Naive B cell (primary cell): ENCODE measurements around the gene CNTN2. TPM values are rescaled to one million over a fixed set of nuclear protein-coding genes. Genes with fewer than 3 reads are reported as not detected.

Experiments
- ATAC-seq, 2 donors: fragments of 150-1000 bp; cut with Tn5 transposase; 2 replicates each; pipeline ENCODE4 v1.10.0; 2021; ENCODE audit warnings: low read depth in 2 of 2, mild to moderate bottlenecking in 2 of 2, moderate library complexity in 2 of 2
- DNase-seq: peaks from one replicate; pipeline ENCODE4 v3.0.0; 2022
- H3K27ac Mint-ChIP-seq, 6 donors: one replicate each; pipeline ENCODE4 v1.8.0; 2020 to 2022; ENCODE audit warnings: mild to moderate bottlenecking in 6 of 6, mixed read lengths in 6 of 6, moderate library complexity in 5 of 6, inconsistent platforms in 2 of 6
- H3K27me3 Mint-ChIP-seq, 3 donors: one replicate each; pipeline ENCODE4 v1.8.0; 2021 to 2022; ENCODE audit warnings: mixed read lengths in 3 of 3, mild to moderate bottlenecking in 1 of 3
- H3K36me3 Mint-ChIP-seq, 2 donors: one replicate each; pipeline ENCODE4 v1.8.0; 2020 to 2022; ENCODE audit warnings: mixed read lengths in 2 of 2, inconsistent platforms in 1 of 2, mild to moderate bottlenecking in 1 of 2
- H3K4me1 Mint-ChIP-seq, 3 donors: one replicate each; pipeline ENCODE4 v1.8.0; 2020 to 2022; ENCODE audit warnings: mixed read lengths in 3 of 3, inconsistent platforms in 1 of 3, mild to moderate bottlenecking in 1 of 3, moderate library complexity in 1 of 3
- H3K4me3 Mint-ChIP-seq, 8 donors: one replicate each; pipeline ENCODE4 v1.8.0; 2020 to 2022; ENCODE audit warnings: mild to moderate bottlenecking in 8 of 8, mixed read lengths in 8 of 8, moderate library complexity in 8 of 8, inconsistent platforms in 2 of 8
- H3K9me3 Mint-ChIP-seq, 7 donors: one replicate each; pipeline ENCODE4 v1.8.0; 2020 to 2022; ENCODE audit warnings: mixed read lengths in 7 of 7, mild to moderate bottlenecking in 5 of 7, inconsistent platforms in 2 of 7, moderate library complexity in 1 of 7
- polyA plus RNA-seq, 6 donors: library from polyadenylated mRNA; unstranded; fragments of 300-500 nt; fragmentation: Illumina TruSeq; gene quantifications; one replicate each; pipeline ENCODE4 v1.2.3, GENCODE V29; 2021; ENCODE audit warnings: low read depth in 6 of 6

Gene CNTN2
- not detected for polyA plus RNA-seq

GRCh38 chr1:205042911-205043806 lies at the start of gene CNTN2:
TSS of gene CNTN2 (plus strand) at chr1:205043212. CDS start at chr1:205053186, 9,974 bp downstream.
- ATAC-seq: no peak
- H3K4me3 Mint-ChIP-seq: peak within 1 kb of the TSS in 1 of 8 donors; percentile 25
- peaks cover 38 to 70% (median 60%) of the 10 kb centered on the region in 3 donors for H3K27me3 Mint-ChIP-seq
- H3K36me3 Mint-ChIP-seq: no peaks in the 10 kb centered on the region
- H3K9me3 Mint-ChIP-seq: no peaks in the 10 kb centered on the region
- H3K27ac Mint-ChIP-seq: no peak within 1 kb of the TSS
- peaks cover 0 to 5% (median 0%) of the 10 kb centered on the region in 3 donors for H3K4me1 Mint-ChIP-seq
- no peak for DNase-seq

GRCh38 chr1:204994086-204994862 lies 48.7 kb upstream of the CNTN2 start:
- Mint-ChIP-seq H3K4me1 (peaks cover 15 to 25% (median 20%) of the 10 kb centered on the region in 3 donors), H3K4me3 (no peak overlapping the region)

GRCh38 chr1:204996981-204997380 lies 46.0 kb upstream of the CNTN2 start:
- Mint-ChIP-seq H3K36me3 (no peaks in the 10 kb centered on the region), H3K4me1 (peaks cover 10 to 13% (median 12%) of the 10 kb centered on the region in 3 donors), H3K27ac (no peak overlapping the region), H3K27me3 (peaks cover 0 to 16% (median 13%) of the 10 kb centered on the region in 3 donors), H3K4me3 (no peak overlapping the region), H3K9me3 (peaks cover 0 to 2% (median 0%) of the 10 kb centered on the region in 7 donors)
- DNase-seq (no peak), ATAC-seq (no peak)

More at GRCh38 chr1:204994086-204994862, 48.7 kb upstream of the CNTN2 start:
- H3K36me3 Mint-ChIP-seq: no peaks in the 10 kb centered on the region
- peaks cover 0 to 8% (median 6%) of the 10 kb centered on the region in 3 donors for H3K27me3 Mint-ChIP-seq
- no peak for DNase-seq
- no peak for ATAC-seq
- H3K9me3 Mint-ChIP-seq: peaks cover 0 to 2% (median 0%) of the 10 kb centered on the region in 7 donors
- H3K27ac Mint-ChIP-seq: peak overlapping the region in 1 of 6 donors; percentile 73

- Mint-ChIP-seq H3K27me3 (peaks cover 0 to 16% (median 13%) of the 10 kb centered on the region in 3 donors), H3K9me3 (peaks cover 0 to 2% (median 0%) of the 10 kb centered on the region in 7 donors), H3K36me3 (no peaks in the 10 kb centered on the region), H3K4me3 (no peak overlapping the region), H3K4me1 (peaks cover 2 to 5% (median 5%) of the 10 kb centered on the region in 3 donors), H3K27ac (no peak overlapping the region)
- ATAC-seq (no peak), DNase-seq (no peak)
These were observed 45.2 kb upstream of the CNTN2 start for GRCh38 chr1:204997591-204998355.

- Mint-ChIP-seq H3K36me3 (no peaks in the 10 kb centered on the region), H3K4me1 (no peaks in the 10 kb centered on the region), H3K9me3 (no peaks in the 10 kb centered on the region), H3K27ac (no peak overlapping the region), H3K27me3 (peaks cover 0 to 31% (median 21%) of the 10 kb centered on the region in 3 donors), H3K4me3 (no peak overlapping the region)
- DNase-seq (no peak), ATAC-seq (no peak)
These were observed 41.9 kb upstream of the CNTN2 start for GRCh38 chr1:205001162-205001561.

- H3K9me3 Mint-ChIP-seq: no peaks in the 10 kb centered on the region
- H3K27ac Mint-ChIP-seq: no peak overlapping the region
- H3K36me3 Mint-ChIP-seq: no peaks in the 10 kb centered on the region
- H3K4me1 Mint-ChIP-seq: no peaks in the 10 kb centered on the region
- ATAC-seq: no peak
- peaks cover 0 to 35% (median 16%) of the 10 kb centered on the region in 3 donors for H3K27me3 Mint-ChIP-seq
- peak overlapping the region in 1 of 8 donors; percentile 21 for H3K4me3 Mint-ChIP-seq
- no peak for DNase-seq
These were observed 40.3 kb upstream of the CNTN2 start for GRCh38 chr1:205002705-205003104.

- Mint-ChIP-seq H3K27me3 (peaks cover 0 to 33% (median 15%) of the 10 kb centered on the region in 3 donors), H3K27ac (peak overlapping the region in 1 of 6 donors; percentile 44), H3K4me1 (no peaks in the 10 kb centered on the region), H3K36me3 (no peaks in the 10 kb centered on the region), H3K4me3 (no peak overlapping the region), H3K9me3 (no peaks in the 10 kb centered on the region)
- DNase-seq: no peak
- no peak for ATAC-seq
These were observed 39.5 kb upstream of the CNTN2 start for GRCh38 chr1:205003358-205004131.

- ATAC-seq: no peak
- H3K27me3 Mint-ChIP-seq: peaks cover 0 to 33% (median 15%) of the 10 kb centered on the region in 3 donors
- H3K9me3 Mint-ChIP-seq: no peaks in the 10 kb centered on the region
- no peak overlapping the region for H3K4me3 Mint-ChIP-seq
- DNase-seq: no peak
- no peak overlapping the region for H3K27ac Mint-ChIP-seq
- no peaks in the 10 kb centered on the region for H3K4me1 Mint-ChIP-seq
- no peaks in the 10 kb centered on the region for H3K36me3 Mint-ChIP-seq
These were observed 38.7 kb upstream of the CNTN2 start for GRCh38 chr1:205004351-205004750.

GRCh38 chr1:205008896-205009295 lies 34.1 kb upstream of the CNTN2 start:
- ATAC-seq: no peak
- no peak overlapping the region for H3K27ac Mint-ChIP-seq

GRCh38 chr1:205009670-205010069 lies 33.3 kb upstream of the CNTN2 start:
- Mint-ChIP-seq H3K4me3 (no peak overlapping the region), H3K27me3 (peaks cover 0 to 14% (median 5%) of the 10 kb centered on the region in 3 donors), H3K27ac (peak overlapping the region in 1 of 6 donors; percentile 4), H3K4me1 (no peaks in the 10 kb centered on the region), H3K9me3 (no peaks in the 10 kb centered on the region), H3K36me3 (no peaks in the 10 kb centered on the region)
- no peak for DNase-seq
- no peak for ATAC-seq

More at GRCh38 chr1:205008896-205009295, 34.1 kb upstream of the CNTN2 start:
- no peak overlapping the region for H3K4me3 Mint-ChIP-seq
- peaks cover 0 to 16% (median 5%) of the 10 kb centered on the region in 3 donors for H3K27me3 Mint-ChIP-seq
- DNase-seq: no peak
- no peaks in the 10 kb centered on the region for H3K36me3 Mint-ChIP-seq
- H3K4me1 Mint-ChIP-seq: no peaks in the 10 kb centered on the region
- no peaks in the 10 kb centered on the region for H3K9me3 Mint-ChIP-seq

- Mint-ChIP-seq H3K4me1 (no peaks in the 10 kb centered on the region), H3K27ac (no peak overlapping the region), H3K9me3 (no peaks in the 10 kb centered on the region), H3K36me3 (no peaks in the 10 kb centered on the region), H3K4me3 (no peak overlapping the region), H3K27me3 (peaks cover 0 to 5% (median 0%) of the 10 kb centered on the region in 3 donors)
- DNase-seq (no peak), ATAC-seq (no peak)
These were observed 30.4 kb upstream of the CNTN2 start for GRCh38 chr1:205012391-205013140.
